LNCAP (cell line): ENCODE results near the gene ZNRF4.

ENCODE experiments used
- CTCF ChIP-seq: fragments of 450-650 bp; IDR thresholded peaks from 2 replicates; pipeline ENCODE4 v1.5.1; 2017; ENCODE audit warnings: mild to moderate bottlenecking

The ZNRF4 gene

DNA sequence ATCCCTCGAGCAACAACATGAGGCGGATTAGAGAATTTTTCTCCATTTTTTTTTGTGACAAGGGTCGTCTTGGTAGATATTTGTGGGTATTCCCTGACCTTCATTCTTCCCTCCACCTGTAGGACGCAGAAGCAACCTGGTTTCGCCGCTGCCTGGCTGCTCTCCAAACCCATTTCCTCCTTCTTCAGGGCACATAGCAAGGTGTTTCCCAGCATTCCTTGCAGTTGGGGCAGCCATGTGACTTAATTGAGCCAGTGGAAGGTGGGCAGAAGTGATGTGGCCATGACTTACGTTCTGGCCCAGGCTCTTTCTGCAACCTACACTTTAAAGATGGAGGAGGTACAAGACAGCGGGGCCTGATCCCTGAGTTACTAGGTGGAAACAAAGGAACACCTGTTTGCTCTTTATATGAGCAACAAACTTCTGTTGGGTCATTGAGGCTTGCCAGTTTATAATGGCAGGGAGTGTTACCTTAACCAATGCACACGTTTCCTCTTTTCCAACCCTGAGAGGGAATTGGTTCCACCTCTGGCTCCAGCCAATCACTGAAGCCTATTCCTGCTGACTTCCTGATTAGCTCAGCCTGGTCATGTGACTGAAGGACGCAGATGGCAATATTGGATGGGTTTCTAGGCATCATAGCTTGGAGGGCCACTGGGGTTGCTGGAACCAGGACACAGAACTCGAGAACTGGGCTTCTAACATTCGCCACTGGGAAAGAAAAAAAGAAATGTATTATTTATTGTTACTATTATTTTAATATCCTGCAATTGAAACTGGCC lies 30.8 kb upstream of the ZNRF4 start:
- TF ChIP-seq CTCF, result no peak

GRCh38 chr19:5425260-5425659 lies 30.0 kb upstream of the ZNRF4 start:
- TF ChIP-seq CTCF, result no peak

DNA sequence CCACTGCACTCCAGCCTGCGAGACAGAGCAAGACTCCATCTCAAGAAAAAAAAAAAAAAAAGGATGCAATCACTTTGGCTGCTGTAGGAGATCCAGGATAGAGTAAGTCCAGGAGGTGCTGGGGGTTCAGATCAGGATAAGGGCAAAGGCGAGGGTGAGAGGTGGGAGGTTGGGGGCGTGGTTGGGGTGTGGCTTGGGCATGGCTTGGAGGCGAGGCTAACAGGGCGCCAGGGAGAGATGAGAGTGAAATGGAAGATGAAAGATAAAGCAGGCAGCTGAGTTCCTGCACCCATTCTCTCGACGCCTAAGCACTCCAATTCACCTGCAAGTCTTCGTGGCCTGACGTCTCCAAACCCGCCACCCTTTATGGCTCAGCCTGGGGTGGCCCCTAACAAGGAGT lies 25.0 kb upstream of the ZNRF4 start:
- no peak for TF ChIP-seq CTCF

GRCh38 chr19:5432687-5433086 lies 22.5 kb upstream of the ZNRF4 start:
- TF ChIP-seq CTCF, result no peak

- no peak for TF ChIP-seq CTCF
These were observed 20.8 kb upstream of the ZNRF4 start for GRCh38 chr19:5434351-5434917.

DNA sequence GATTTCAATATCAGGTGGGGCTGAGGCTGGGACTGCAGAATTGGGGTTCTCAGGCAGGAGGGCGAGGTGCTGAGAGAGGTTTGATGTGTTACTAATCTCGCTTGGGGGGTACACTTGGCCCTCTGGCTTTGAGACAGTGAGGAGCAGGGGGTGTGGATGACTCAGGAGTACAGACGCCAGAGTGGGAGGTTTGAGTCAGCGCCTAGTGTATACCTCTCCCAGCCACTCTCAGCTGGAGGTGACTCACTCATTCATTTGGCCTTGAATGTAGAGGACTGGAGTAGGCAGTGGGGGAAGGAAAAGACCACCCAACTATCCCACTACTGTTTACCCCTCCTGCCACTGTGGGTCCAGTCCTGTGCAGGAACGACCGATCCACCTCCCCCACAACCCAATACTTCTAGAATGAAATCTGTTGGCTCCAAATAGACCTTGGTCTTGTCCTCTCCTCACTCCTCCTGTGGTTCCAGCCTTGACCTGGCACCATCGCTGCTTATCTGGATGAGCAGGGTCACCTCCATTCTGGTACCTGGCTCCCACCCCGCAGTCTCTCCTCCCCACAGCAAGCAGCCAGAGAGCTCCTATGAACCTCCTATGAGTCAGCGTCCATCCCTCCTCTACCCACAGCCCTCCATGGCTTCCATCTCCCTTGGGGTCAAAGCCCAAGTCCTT lies 20.1 kb upstream of the ZNRF4 start:
- TF ChIP-seq CTCF, result no peak

- no peak for TF ChIP-seq CTCF
These were observed 19.6 kb upstream of the ZNRF4 start for GRCh38 chr19:5435642-5436017.
